Measurements from ENCODE around the gene ZKSCAN8.

Gene ZKSCAN8

DNA sequence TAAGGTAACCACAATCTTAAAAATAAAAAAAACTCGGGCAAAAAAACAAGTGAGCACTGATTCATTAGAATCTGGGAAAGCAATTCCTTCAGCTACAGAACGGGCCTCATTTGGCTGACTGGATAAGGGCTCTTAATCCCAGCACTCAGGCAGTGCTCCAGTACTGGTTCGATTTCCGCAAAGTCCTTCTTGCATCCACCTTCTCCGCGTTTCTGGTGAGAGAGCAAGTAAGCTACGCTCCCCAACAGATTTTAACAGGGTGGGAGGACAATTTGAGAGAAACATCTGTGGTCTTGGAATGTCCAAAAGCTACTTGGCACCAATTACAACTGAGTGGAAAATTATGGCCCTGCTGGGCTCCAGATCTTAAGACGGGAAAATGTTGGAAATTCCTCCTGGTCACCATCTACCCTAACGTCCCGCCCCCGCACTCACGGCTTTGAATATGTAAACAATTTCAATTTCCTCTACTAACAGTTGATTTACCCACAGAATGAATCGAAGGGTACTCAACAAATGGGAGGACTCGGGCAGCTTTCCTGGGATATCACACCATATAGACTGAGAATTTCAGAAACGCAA, 65.3 kb downstream of the ZKSCAN8 start:
- DNase-seq (ENCODE audit: low spot score), result no peak

DNA sequence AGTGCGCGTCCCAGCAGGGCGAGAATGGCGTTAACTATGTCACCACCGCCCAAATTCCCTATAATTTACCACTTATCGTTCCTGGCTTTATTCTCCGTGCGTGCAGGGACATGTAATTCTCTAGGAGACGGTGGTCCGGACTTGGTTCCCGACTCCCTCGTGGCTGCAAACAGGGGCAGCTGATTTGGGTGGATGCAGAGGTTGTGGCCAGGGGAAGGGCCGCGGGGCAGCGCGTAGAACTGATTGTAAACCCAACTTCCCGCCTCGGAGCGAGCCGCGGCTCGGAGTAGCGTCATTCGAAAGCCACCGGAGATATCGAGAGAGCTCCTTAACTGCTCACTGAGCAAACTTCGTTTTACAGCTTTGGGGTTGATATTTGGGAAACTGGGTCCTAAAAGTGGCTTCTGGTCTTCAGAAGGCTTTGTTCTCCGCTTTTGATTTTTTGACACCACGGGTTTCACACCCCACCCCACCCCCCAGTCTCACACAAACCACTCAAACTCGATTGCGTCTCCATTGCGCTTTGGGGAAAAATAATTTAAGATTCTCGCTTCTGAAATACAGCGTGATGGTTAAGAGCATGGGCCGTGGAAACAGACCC, 65.9 kb downstream of the ZKSCAN8 start:
- DNase-seq (ENCODE audit: low spot score), result peak; percentile 50

DNA sequence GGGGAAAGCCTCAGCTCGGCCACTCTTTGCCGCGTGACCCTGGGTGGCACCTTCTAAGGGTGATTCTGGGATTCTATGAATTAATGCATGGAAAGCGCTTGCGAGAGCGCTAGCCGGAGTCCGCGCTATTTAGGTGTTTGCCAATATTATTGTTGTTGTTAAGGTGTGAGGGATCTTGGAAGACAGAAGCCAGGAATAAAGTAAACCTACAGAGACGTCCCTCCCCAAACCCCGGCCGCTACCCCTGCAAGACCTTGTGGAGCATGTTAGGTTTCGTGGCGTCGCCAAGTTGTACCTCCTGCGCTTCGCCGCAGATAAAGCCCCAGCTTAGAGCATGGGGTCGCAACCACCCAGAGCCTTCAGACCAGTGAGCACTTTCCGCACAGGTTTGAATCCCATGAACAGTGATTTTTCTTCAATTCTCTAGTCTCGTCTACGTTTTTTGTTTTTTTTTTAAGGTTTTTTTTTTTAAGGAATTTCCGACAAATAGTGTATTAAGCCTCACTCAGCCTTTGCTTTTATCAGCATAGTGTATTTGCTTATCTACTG, 66.5 kb downstream of the ZKSCAN8 start:
- no peak for DNase-seq (ENCODE audit: low spot score)

Measured in AG08396 (cell line).